Activated naive CD8-positive, alpha-beta T cell treated with anti-CD3 and anti-CD28 coated beads, Interleukin-2, amount 10 ng/mL, durations not matched to agents 7 days and 5 days (primary cell): Measurements from ENCODE around the gene TFEB. TPM values are rescaled to one million over a fixed set of nuclear protein-coding genes. Genes with fewer than 3 reads are reported as not detected.

Source experiments
- ATAC-seq: fragments of 150-1000 bp; cut with Tn5 transposase; one replicate; pipeline ENCODE4 v1.10.0; 2021; ENCODE audit warnings: low read depth, moderate library complexity
- POLR2A ChIA-PET: fragments of 350-600 bp; sonication (Branson Sonifier 250); formaldehyde crosslinking; loops from one replicate; lab custom pipeline; 2021; ENCODE audit warnings: antibody characterized with exemption; lab: Charles Lee
- DNase-seq: peaks from one replicate; pipeline ENCODE4 v3.0.0; 2021
- H3K27ac Mint-ChIP-seq: one replicate; pipeline ENCODE4 v1.8.0; 2022; ENCODE audit warnings: mild to moderate bottlenecking, mixed read lengths
- H3K27me3 Mint-ChIP-seq: one replicate; pipeline ENCODE4 v1.8.0; 2022; ENCODE audit warnings: mild to moderate bottlenecking, moderate library complexity, mixed read lengths
- H3K36me3 Mint-ChIP-seq: one replicate; pipeline ENCODE4 v1.8.0; 2021; ENCODE audit warnings: mild to moderate bottlenecking, mixed read lengths
- H3K4me1 Mint-ChIP-seq: one replicate; pipeline ENCODE4 v1.8.0; 2021; ENCODE audit warnings: mixed read lengths
- H3K4me3 Mint-ChIP-seq: one replicate; pipeline ENCODE4 v1.8.0; 2022; ENCODE audit warnings: mild to moderate bottlenecking, moderate library complexity, mixed read lengths
- H3K9me3 Mint-ChIP-seq: one replicate; pipeline ENCODE4 v1.8.0; 2021; ENCODE audit warnings: mixed read lengths
- total RNA-seq, 2 experiments: library from RNA; stranded (reverse); gene quantifications; one replicate each; pipeline ENCODE4 v1.2.3, GENCODE V29; 2021

The TFEB gene
- total RNA-seq, 2 experiments from 2014 or later, result 17.6 TPM

- H3K4me1 Mint-ChIP-seq, result peaks cover 6% of the 10 kb centered on the region
- no peak overlapping the region for H3K27ac Mint-ChIP-seq
- H3K9me3 Mint-ChIP-seq, result no peaks in the 10 kb centered on the region
- H3K27me3 Mint-ChIP-seq, result peaks cover 42% of the 10 kb centered on the region
- POLR2A ChIA-PET, result no interaction called here
- DNase-seq (no peak), ATAC-seq (no peak)
- no peak overlapping the region for H3K4me3 Mint-ChIP-seq
- no peaks in the 10 kb centered on the region for H3K36me3 Mint-ChIP-seq
Observed at GRCh38 chr6:41642960-41643898, 92.2 kb downstream of the TFEB start.

GRCh38 chr6:41642090-41642959 lies 93.1 kb downstream of the TFEB start:
- ATAC-seq (no peak), DNase-seq (no peak)
- no peak overlapping the region for H3K4me3 Mint-ChIP-seq
- peaks cover 9% of the 10 kb centered on the region for H3K4me1 Mint-ChIP-seq
- no peaks in the 10 kb centered on the region for H3K36me3 Mint-ChIP-seq
- H3K27ac Mint-ChIP-seq, result no peak overlapping the region
- POLR2A ChIA-PET, result interaction anchor here (0.6 kb wide), 1 partner anchor 577 kb away, joined by 3 read pairs; no protein-coding TSS in a partner anchor
- no peaks in the 10 kb centered on the region for H3K9me3 Mint-ChIP-seq
- peaks cover 49% of the 10 kb centered on the region for H3K27me3 Mint-ChIP-seq

GRCh38 chr6:41641352-41641925 lies 94.0 kb downstream of the TFEB start:
- DNase-seq (no peak), ATAC-seq (no peak)
- no peaks in the 10 kb centered on the region for H3K9me3 Mint-ChIP-seq
- H3K27ac Mint-ChIP-seq, result no peak overlapping the region
- POLR2A ChIA-PET, result interaction anchor here (0.6 kb wide), 1 partner anchor 578 kb away, joined by 3 read pairs; no protein-coding TSS in a partner anchor
- no peak overlapping the region for H3K4me3 Mint-ChIP-seq
- peaks cover 9% of the 10 kb centered on the region for H3K4me1 Mint-ChIP-seq
- peaks cover 52% of the 10 kb centered on the region for H3K27me3 Mint-ChIP-seq
- no peaks in the 10 kb centered on the region for H3K36me3 Mint-ChIP-seq

GRCh38 chr6:41640426-41640825 lies 95.0 kb downstream of the TFEB start:
- Mint-ChIP-seq H3K36me3 (no peaks in the 10 kb centered on the region), H3K27ac (no peak overlapping the region), H3K4me3 (no peak overlapping the region), H3K27me3 (peaks cover 62% of the 10 kb centered on the region), H3K4me1 (peaks cover 9% of the 10 kb centered on the region), H3K9me3 (no peaks in the 10 kb centered on the region)
- ATAC-seq (no peak), DNase-seq (no peak)
- POLR2A ChIA-PET, result no interaction called here

- H3K4me1 Mint-ChIP-seq, result peaks cover 9% of the 10 kb centered on the region
- POLR2A ChIA-PET, result no interaction called here
- DNase-seq (no peak), ATAC-seq (no peak)
- no peaks in the 10 kb centered on the region for H3K36me3 Mint-ChIP-seq
- H3K4me3 Mint-ChIP-seq, result no peak overlapping the region
- H3K27me3 Mint-ChIP-seq, result peaks cover 65% of the 10 kb centered on the region
- no peak overlapping the region for H3K27ac Mint-ChIP-seq
- H3K9me3 Mint-ChIP-seq, result no peaks in the 10 kb centered on the region
Observed at GRCh38 chr6:41639809-41640371, 95.5 kb downstream of the TFEB start.

- H3K36me3 Mint-ChIP-seq, result no peaks in the 10 kb centered on the region
- POLR2A ChIA-PET, result no interaction called here
- no peak overlapping the region for H3K4me3 Mint-ChIP-seq
- DNase-seq (no peak), ATAC-seq (no peak)
- H3K4me1 Mint-ChIP-seq, result peaks cover 9% of the 10 kb centered on the region
- H3K27me3 Mint-ChIP-seq, result peaks cover 69% of the 10 kb centered on the region
- no peak overlapping the region for H3K27ac Mint-ChIP-seq
- no peaks in the 10 kb centered on the region for H3K9me3 Mint-ChIP-seq
Observed at GRCh38 chr6:41638935-41639808, 96.2 kb downstream of the TFEB start.

- DNase-seq (no peak), ATAC-seq (no peak)
- H3K4me3 Mint-ChIP-seq, result peak within 1 kb of the TSS; percentile 54
- peaks cover 7% of the 10 kb centered on the region for H3K4me1 Mint-ChIP-seq
- no peaks in the 10 kb centered on the region for H3K36me3 Mint-ChIP-seq
- H3K27me3 Mint-ChIP-seq, result peaks cover 68% of the 10 kb centered on the region
- no peaks in the 10 kb centered on the region for H3K9me3 Mint-ChIP-seq
- POLR2A ChIA-PET, result no interaction called here
- no peak within 1 kb of the TSS for H3K27ac Mint-ChIP-seq
Observed at GRCh38 chr6:41638002-41638934, 97.1 kb downstream of the TFEB start, which contains the start of gene MDFI. TSS of gene MDFI (plus strand) at chr6:41638468. CDS start at chr6:41638750, 282 bp downstream.

- Mint-ChIP-seq H3K36me3 (no peaks in the 10 kb centered on the region), H3K27me3 (peaks cover 65% of the 10 kb centered on the region), H3K4me3 (peak overlapping the region; percentile 54), H3K9me3 (no peaks in the 10 kb centered on the region), H3K27ac (no peak overlapping the region), H3K4me1 (peaks cover 4% of the 10 kb centered on the region)
- no peak for ATAC-seq
- POLR2A ChIA-PET, result no interaction called here
- DNase-seq, result no peak
Observed at GRCh38 chr6:41637194-41638001, 98.0 kb downstream of the TFEB start.

GRCh38 chr6:41636833-41637193 lies 98.6 kb downstream of the TFEB start:
- Mint-ChIP-seq H3K9me3 (no peaks in the 10 kb centered on the region), H3K36me3 (no peaks in the 10 kb centered on the region), H3K27me3 (peaks cover 63% of the 10 kb centered on the region), H3K27ac (no peak overlapping the region), H3K4me1 (peaks cover 4% of the 10 kb centered on the region), H3K4me3 (no peak overlapping the region)
- no peak for ATAC-seq
- no peak for DNase-seq
- POLR2A ChIA-PET, result no interaction called here

- ATAC-seq (no peak), DNase-seq (no peak)
- Mint-ChIP-seq H3K27ac (no peak overlapping the region), H3K36me3 (no peaks in the 10 kb centered on the region), H3K27me3 (peaks cover 58% of the 10 kb centered on the region), H3K4me1 (peaks cover 4% of the 10 kb centered on the region), H3K4me3 (no peak overlapping the region), H3K9me3 (no peaks in the 10 kb centered on the region)
- POLR2A ChIA-PET, result no interaction called here
Observed at GRCh38 chr6:41635365-41635764, 100.0 kb downstream of the TFEB start.

- Mint-ChIP-seq H3K4me3 (no peak overlapping the region), H3K4me1 (peaks cover 4% of the 10 kb centered on the region), H3K9me3 (no peaks in the 10 kb centered on the region), H3K36me3 (no peaks in the 10 kb centered on the region), H3K27me3 (peaks cover 51% of the 10 kb centered on the region), H3K27ac (no peak overlapping the region)
- ATAC-seq (no peak), DNase-seq (no peak)
- POLR2A ChIA-PET, result no interaction called here
Observed at GRCh38 chr6:41634657-41635056, 100.8 kb downstream of the TFEB start.
